Measurements from ENCODE around the gene UBE2J1.
"Not testable (repeated sequence)": the region's sequence is repeated elsewhere in the genome, so short reads cannot be mapped to it uniquely, and the experiment has no call there.

Gene UBE2J1

DNA sequence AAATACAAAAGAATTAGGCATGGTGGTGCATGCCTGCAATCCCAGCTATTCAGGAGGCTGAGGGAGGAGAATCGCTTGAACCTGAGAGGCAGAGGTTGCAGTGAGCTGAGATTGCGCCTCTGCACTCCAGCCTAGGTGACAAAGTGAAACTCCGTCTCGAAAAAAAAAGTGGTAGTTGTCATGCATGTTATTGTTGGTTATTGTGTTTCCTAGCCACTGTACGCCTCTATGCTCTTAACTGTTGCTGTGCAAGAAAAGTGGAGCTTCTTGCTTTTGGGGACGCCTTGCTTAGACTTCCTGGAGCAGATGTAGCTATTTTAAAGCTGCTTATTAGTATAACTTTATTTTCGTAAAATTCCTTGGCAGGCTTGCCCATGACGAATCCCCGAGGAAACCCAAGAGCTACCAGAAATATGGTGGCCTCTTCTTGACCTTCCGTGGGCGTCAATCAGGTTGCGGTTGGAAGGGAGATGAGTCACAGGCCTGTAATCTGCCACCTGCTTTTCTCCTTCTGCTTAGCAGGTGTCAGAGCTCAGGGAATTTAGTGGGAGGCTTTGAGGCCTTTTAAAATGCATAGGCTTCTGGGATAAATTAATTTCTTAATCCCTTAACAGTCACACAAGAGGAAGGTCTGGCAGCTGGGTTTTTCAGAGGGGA lies 54.7 kb downstream of the UBE2J1 start:
- H3K4me2 ChIP-seq, result peak overlapping the region; percentile 15 to 59 (median 41); a peak in 16 of 22 replicates
- H4K20me1 ChIP-seq, result no peaks in the 10 kb centered on the region
- no peak for TF ChIP-seq Cebpa-rat (IDR thresholded peaks at IDR 0.05)
- H3K36me3 ChIP-seq, result no peaks in the 10 kb centered on the region
- no peak overlapping the region for H3K9ac ChIP-seq
- no peak overlapping the region for H3K4me3 ChIP-seq
- no peaks in the 10 kb centered on the region for H3K9me3 ChIP-seq (replicated peaks in 1 of 11)
- H3K27me3 ChIP-seq, result no peaks in the 10 kb centered on the region
- peak overlapping the region in 1 of 11 experiments; percentile 27; a peak in 1 of 22 replicates for H3K27ac ChIP-seq
- H3K4me1 ChIP-seq, result peaks cover 9 to 18% (median 13%) of the 10 kb centered on the region in 10 experiments; a peak in 18 of 20 replicates

DNA sequence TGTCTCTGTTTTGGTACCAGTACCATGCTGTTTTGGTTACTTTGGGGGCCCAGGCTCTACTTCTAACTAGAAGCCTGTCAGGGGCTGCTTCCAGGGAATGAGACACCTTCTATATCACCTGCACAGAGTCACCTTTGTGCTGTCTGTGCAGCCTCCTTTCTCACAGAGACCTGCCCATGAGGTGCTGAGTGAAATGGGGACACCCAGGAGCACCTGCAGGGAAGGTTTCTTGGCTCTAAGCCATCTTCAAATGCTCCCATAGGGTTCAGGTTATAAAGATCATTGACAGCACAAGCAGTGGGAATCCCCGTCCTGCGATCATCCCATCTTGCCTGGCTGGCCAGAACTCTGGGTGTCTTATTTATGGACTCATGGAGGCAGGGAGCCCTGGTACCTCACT lies 56.5 kb downstream of the UBE2J1 start:
- no peak for TF ChIP-seq Cebpa-rat (IDR thresholded peaks at IDR 0.05)
- Histone ChIP-seq H3K36me3 (no peaks in the 10 kb centered on the region), H3K4me1 (peaks cover 9 to 18% (median 14%) of the 10 kb centered on the region in 10 experiments; a peak in 19 of 20 replicates)

DNA sequence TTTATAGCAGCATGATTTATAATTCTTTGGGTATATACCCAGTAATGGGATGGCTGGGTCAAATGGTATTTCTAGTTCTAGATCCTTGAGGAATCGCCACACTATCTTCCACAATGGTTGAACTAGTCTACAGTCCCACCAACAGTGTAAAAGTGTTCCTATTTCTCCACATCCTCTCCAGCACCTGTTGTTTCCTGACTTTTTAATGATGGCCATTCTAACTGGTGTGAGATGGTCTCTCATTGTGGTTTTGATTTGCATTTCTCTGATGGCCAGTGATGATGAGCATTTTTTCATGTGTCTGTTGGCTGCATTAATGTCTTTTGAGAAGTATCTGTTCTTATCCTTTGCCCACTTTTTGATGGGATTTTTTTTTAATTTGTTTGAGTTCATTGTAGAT lies 57.4 kb downstream of the UBE2J1 start:
- H3K27me3 ChIP-seq; H3K4me2 ChIP-seq; H3K27ac ChIP-seq; H3K9me3 ChIP-seq (replicated peaks in 1 of 11); H4K20me1 ChIP-seq; H3K36me3 ChIP-seq; H3K4me3 ChIP-seq; H3K9ac ChIP-seq: not testable (repeated sequence)
- H3K4me1 ChIP-seq, result peaks cover 9 to 19% (median 15%) of the 10 kb centered on the region in 10 experiments; a peak in 19 of 20 replicates

More for the DNA sequence above, 56.5 kb downstream of the UBE2J1 start:
- Histone ChIP-seq H3K27me3 (no peaks in the 10 kb centered on the region), H4K20me1 (no peaks in the 10 kb centered on the region), H3K9ac (no peak overlapping the region), H3K4me3 (no peak overlapping the region), H3K27ac (no peak overlapping the region), H3K4me2 (no peak overlapping the region), H3K9me3 (replicated peaks in 1 of 11) (no peaks in the 10 kb centered on the region)

DNA sequence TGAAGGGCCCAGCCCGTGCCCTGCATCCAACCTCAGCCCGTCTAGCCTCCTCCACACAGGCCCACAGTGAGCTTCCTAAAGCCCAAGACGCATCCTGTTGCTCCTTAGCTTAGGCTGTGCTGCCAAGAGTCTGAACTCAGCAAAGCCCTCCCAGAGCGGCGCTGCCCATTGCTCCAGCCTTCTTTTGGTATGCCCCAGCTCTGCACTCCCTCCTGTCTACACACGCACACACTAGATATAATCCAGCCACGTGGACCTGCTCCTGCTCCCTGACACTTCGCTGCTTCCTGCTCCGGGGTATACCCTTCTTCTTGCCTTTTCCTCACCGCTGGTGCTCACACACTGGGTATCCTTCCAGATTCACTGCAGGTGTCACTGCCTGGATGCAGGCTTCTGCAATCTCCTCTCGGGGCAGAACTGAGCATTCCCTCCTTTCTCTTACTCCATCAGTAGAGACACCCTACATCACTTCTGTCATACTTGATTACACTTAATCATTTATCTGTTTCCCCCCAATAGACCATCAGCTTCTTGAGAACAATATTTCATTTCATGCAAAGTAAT lies 61.2 kb downstream of the UBE2J1 start:
- H3K4me2 ChIP-seq, result no peak overlapping the region
- H3K27ac ChIP-seq, result no peak overlapping the region
- H3K9me3 ChIP-seq (replicated peaks in 1 of 11), result no peaks in the 10 kb centered on the region
- no peaks in the 10 kb centered on the region for H4K20me1 ChIP-seq
- TF ChIP-seq Cebpa-rat (IDR thresholded peaks at IDR 0.05), result no peak
- no peaks in the 10 kb centered on the region for H3K36me3 ChIP-seq
- H3K4me3 ChIP-seq, result no peak overlapping the region
- no peaks in the 10 kb centered on the region for H3K27me3 ChIP-seq
- H3K9ac ChIP-seq, result no peak overlapping the region
- peaks cover 0 to 9% (median 0%) of the 10 kb centered on the region in 10 experiments; a peak in 4 of 20 replicates for H3K4me1 ChIP-seq

DNA sequence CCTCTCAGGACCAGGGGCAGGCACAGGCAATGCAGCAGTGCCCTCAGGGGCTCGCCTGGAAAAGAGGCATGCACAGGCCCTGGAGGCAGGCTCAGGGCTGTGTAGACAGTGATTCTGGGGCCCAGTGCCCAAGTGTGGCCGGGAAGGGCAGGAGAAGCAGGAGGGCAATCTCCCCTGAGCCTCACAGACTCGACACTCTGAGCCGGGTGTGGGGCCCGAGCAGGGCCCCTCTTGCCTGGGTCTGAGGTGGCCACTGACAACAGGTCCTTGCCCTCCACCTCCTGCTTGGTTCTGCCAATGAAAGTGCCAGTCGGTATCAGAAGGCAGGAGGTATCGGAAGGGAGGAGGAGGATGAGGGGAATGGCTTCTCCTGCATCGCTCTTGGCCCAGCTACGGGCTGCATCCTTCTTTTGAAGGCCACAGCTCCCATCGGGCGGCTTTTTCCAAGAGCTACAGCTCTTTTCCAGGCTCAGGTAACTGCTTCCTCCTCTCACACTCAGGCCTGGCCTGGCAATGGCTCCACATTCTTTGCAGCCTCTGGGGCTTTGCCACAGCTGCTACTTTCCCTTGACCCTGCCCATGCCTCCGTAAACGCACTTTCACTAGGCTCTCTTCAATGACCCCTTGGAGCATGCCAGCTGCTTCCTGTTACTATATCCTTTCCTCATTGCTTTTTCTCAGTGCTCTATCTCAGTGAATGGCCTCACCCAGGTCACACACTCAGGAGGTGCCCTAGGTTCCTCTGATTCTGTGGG lies 61.9 kb downstream of the UBE2J1 start:
- Histone ChIP-seq H3K9ac (no peak overlapping the region), H3K9me3 (replicated peaks in 1 of 11) (no peaks in the 10 kb centered on the region), H3K36me3 (no peaks in the 10 kb centered on the region), H4K20me1 (no peaks in the 10 kb centered on the region), H3K4me1 (peaks cover 0 to 9% (median 0%) of the 10 kb centered on the region in 10 experiments; a peak in 4 of 20 replicates), H3K27me3 (no peaks in the 10 kb centered on the region), H3K27ac (no peak overlapping the region), H3K4me3 (no peak overlapping the region), H3K4me2 (no peak overlapping the region)
- no peak for TF ChIP-seq Cebpa-rat (IDR thresholded peaks at IDR 0.05)

DNA sequence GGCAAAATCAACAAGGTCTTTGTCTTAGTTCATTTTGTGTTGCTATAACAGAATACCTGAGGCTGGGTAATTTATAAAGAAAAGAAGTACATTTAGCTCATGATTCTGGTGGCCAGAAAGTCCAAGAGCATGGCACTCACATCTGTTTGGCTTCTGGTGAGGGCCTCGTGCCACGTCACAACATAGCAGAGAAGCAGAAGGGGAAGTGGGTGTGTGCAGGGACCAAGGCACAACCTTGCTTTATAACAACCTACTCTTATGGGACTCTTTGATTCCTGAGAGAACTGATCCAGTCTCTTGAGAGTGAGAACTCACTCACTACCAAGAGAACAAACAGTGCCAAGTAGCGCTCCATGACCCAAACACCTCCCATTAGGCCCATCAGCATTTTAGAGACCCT lies 62.8 kb downstream of the UBE2J1 start:
- no peaks in the 10 kb centered on the region for H3K27me3 ChIP-seq
- H3K4me2 ChIP-seq, result no peak overlapping the region
- no peaks in the 10 kb centered on the region for H3K9me3 ChIP-seq (replicated peaks in 1 of 11)
- TF ChIP-seq Cebpa-rat (IDR thresholded peaks at IDR 0.05), result no peak
- no peak overlapping the region for H3K4me3 ChIP-seq
- peaks cover 0 to 9% (median 0%) of the 10 kb centered on the region in 10 experiments; a peak in 4 of 20 replicates for H3K4me1 ChIP-seq
- H3K9ac ChIP-seq, result no peak overlapping the region
- H3K36me3 ChIP-seq, result no peaks in the 10 kb centered on the region
- no peaks in the 10 kb centered on the region for H4K20me1 ChIP-seq
- no peak overlapping the region for H3K27ac ChIP-seq

DNA sequence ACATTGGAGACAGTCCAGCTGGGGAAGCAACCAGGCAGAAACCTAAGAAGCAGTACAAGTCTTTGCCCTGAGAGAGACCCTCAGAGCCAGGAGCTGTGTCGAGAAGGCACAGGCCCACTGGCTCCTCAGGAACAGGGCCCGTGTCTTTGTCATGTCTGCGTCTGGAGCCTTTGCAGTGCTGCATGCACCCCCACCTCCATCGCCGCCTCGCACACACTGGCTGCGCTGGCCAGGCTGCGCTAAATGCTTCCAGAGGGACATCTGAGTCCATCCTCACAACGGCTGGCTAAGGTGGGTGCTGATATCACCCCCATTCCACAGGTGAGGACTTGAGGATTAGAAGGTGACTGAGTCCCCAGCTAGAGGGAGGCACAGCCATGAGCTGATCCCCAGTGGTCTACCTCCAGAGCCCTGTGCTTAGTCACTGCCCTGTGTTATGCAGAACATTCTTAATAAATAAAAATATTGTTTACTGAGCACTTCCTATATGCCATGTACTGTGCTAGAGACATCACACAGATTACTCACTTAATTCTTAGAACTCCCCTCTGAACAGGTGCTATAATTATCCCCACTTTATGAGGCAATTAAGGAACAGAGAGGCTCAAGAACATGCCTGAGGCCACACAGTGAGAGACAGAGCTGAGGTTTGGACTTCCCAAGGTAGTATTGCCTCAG lies 65.0 kb downstream of the UBE2J1 start:
- Histone ChIP-seq H3K4me3 (no peak overlapping the region), H3K4me2 (no peak overlapping the region), H3K4me1 (peaks cover 0 to 9% (median 0%) of the 10 kb centered on the region in 10 experiments; a peak in 4 of 20 replicates), H3K27me3 (no peaks in the 10 kb centered on the region), H3K36me3 (no peaks in the 10 kb centered on the region), H3K9ac (no peak overlapping the region), H3K9me3 (replicated peaks in 1 of 11) (no peaks in the 10 kb centered on the region), H4K20me1 (no peaks in the 10 kb centered on the region), H3K27ac (no peak overlapping the region)
- TF ChIP-seq Cebpa-rat (IDR thresholded peaks at IDR 0.05), result no peak

DNA sequence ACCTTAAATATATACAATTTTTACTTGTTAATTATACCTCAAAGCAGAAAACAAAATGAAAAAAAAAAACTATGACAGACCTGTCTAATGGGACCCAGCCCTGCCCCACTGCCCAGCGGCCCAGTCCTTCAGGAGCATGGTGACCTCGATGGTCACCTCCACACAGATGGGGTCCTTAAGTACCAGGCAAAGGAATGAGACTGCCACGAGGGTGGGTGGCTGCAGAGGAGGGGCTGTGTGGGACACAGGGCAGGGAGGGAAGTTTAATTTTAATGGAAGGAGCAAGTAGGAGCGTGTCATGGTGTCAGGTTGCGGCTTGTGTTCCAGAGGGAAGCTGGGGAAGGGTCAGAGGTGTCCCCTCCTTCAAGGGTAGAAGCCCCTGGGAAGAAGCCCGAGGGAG lies 66.0 kb downstream of the UBE2J1 start:
- H4K20me1 ChIP-seq, result no peaks in the 10 kb centered on the region
- no peak for TF ChIP-seq Cebpa-rat (IDR thresholded peaks at IDR 0.05)
- H3K4me2 ChIP-seq, result no peak overlapping the region
- H3K4me1 ChIP-seq, result peaks cover 0 to 9% (median 0%) of the 10 kb centered on the region in 10 experiments; a peak in 4 of 20 replicates
- H3K27ac ChIP-seq, result no peak overlapping the region
- H3K4me3 ChIP-seq, result no peak overlapping the region
- H3K36me3 ChIP-seq, result no peaks in the 10 kb centered on the region
- H3K27me3 ChIP-seq, result no peaks in the 10 kb centered on the region
- no peak overlapping the region for H3K9ac ChIP-seq
- no peaks in the 10 kb centered on the region for H3K9me3 ChIP-seq (replicated peaks in 1 of 11)
